Measurements from ENCODE around the gene FBP1. TPM values are rescaled to one million over a fixed set of nuclear protein-coding genes. Genes with fewer than 3 reads are reported as not detected.

Gene FBP1
- total RNA-seq, 1 experiment from 2014 or later = 1.9 TPM

DNA sequence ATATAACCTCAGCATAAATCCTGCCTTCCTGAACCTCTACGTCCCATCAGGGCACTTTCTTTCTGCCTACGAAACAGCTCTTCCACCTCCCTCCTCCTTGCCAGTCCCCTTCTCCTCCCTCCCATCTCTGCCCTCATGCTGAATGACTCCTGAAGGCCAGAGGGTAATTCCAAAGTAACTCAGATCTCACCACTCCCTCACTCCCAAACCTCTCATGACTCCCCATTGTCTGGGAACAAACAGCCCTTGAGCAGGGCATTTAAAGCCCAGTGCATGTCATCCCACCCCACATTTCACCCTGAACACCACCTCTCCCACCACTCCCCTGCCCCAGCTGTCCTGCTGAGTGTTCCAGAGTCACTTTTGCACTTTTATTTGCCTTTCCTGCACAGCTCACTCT is 8.9 kb upstream of the FBP1 start:
- no peak overlapping the region for H3K18ac ChIP-seq (ENCODE audit: insufficient read length, low read depth, low read length)
- H2BK5ac ChIP-seq (ENCODE audit: insufficient read length, low read length) = no peak overlapping the region
- no peaks in the 10 kb centered on the region for H3K9me3 ChIP-seq (ENCODE audit: control insufficient read depth, low read depth, low read length)
- H3K27ac ChIP-seq (ENCODE audit: insufficient read length, low read depth, low read length) = no peak overlapping the region
- H4K20me1 ChIP-seq (ENCODE audit: control insufficient read depth, insufficient read depth, insufficient read length) = no peaks in the 10 kb centered on the region
- TF ChIP-seq, protein P1, sequence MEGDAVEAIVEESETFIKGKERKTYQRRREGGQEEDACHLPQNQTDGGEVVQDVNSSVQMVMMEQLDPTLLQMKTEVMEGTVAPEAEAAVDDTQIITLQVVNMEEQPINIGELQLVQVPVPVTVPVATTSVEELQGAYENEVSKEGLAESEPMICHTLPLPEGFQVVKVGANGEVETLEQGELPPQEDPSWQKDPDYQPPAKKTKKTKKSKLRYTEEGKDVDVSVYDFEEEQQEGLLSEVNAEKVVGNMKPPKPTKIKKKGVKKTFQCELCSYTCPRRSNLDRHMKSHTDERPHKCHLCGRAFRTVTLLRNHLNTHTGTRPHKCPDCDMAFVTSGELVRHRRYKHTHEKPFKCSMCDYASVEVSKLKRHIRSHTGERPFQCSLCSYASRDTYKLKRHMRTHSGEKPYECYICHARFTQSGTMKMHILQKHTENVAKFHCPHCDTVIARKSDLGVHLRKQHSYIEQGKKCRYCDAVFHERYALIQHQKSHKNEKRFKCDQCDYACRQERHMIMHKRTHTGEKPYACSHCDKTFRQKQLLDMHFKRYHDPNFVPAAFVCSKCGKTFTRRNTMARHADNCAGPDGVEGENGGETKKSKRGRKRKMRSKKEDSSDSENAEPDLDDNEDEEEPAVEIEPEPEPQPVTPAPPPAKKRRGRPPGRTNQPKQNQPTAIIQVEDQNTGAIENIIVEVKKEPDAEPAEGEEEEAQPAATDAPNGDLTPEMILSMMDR (conservative IDR thresholded peaks at IDR 0.05) = no peak
- no CpG with 5 or more reads among the region's 2 CpGs for WGBS (ENCODE audit: extremely low coverage, insufficient read length, low lambda C conversion rate)
- no peak overlapping the region for H2BK20ac ChIP-seq (ENCODE audit: low read depth, low read length, poor library complexity, severe bottlenecking)
- H3K56ac ChIP-seq (ENCODE audit: insufficient read length, low read depth, low read length) = no peak overlapping the region
- no peak overlapping the region for H4K8ac ChIP-seq (replicated peaks; ENCODE audit: insufficient read length, low read depth, low read length)
- H3K23me2 ChIP-seq (ENCODE audit: insufficient read length, low read depth, low read length, poor library complexity, severe bottlenecking) = no peaks in the 10 kb centered on the region
- H3K27ac Mint-ChIP-seq = no peak overlapping the region
- H2BK120ac ChIP-seq (ENCODE audit: low read depth, low read length, poor library complexity, severe bottlenecking) = no peak overlapping the region
- no peak overlapping the region for H3K4ac ChIP-seq (ENCODE audit: low read depth, low read length)
- no peak overlapping the region for H2BK15ac ChIP-seq (ENCODE audit: low read depth, low read length)
- no peak overlapping the region for H3K9ac ChIP-seq (ENCODE audit: extremely low read depth, insufficient read length, low read length)
- H4K5ac ChIP-seq (ENCODE audit: insufficient read length, low read depth, low read length) = no peak overlapping the region
- no peak overlapping the region for H2AK5ac ChIP-seq (ENCODE audit: insufficient read length, low read length)
- H3K4me2 ChIP-seq (ENCODE audit: insufficient read depth, insufficient read length, low read length) = no peak overlapping the region
- peaks cover 0 to 2% (median 0%) of the 10 kb centered on the region in 3 experiments; a peak in 2 of 7 replicates for H3K36me3 Mint-ChIP-seq (ENCODE audit: insufficient read depth in 1 of 3, low read depth in 3 of 3)
- no peak overlapping the region for H2BK12ac ChIP-seq (ENCODE audit: insufficient read length, low read depth, low read length)
- no peak overlapping the region for H3K14ac ChIP-seq (ENCODE audit: insufficient read depth, low read length)
- H3K4me1 ChIP-seq (ENCODE audit: insufficient read depth, low read length) = no peaks in the 10 kb centered on the region
- no peak overlapping the region for H2AFZ ChIP-seq (ENCODE audit: low read length)
- H3K23ac ChIP-seq (ENCODE audit: insufficient read length, low read depth, low read length) = no peak overlapping the region
- H3T11ph ChIP-seq (ENCODE audit: low read length) = no peak overlapping the region
- H3K79me2 ChIP-seq (ENCODE audit: insufficient read depth, low read length) = no peaks in the 10 kb centered on the region
- no peaks in the 10 kb centered on the region for H3K9me3 Mint-ChIP-seq
- H3K4me3 Mint-ChIP-seq = peak overlapping the region in 1 of 2 experiments; percentile 19; a peak in 1 of 5 replicates
- H3K4me1 Mint-ChIP-seq = peaks cover 2 to 13% of the 10 kb centered on the region in 2 experiments; a peak in 3 of 4 replicates
- H3K27me3 Mint-ChIP-seq (ENCODE audit: low read depth) = peaks cover 56% of the 10 kb centered on the region
- no peak for DNase-seq
- H4K91ac ChIP-seq (ENCODE audit: insufficient read length, low read depth, low read length) = no peak overlapping the region
- peaks cover under 1% of the 10 kb centered on the region; the same call in 1 of the 2 replicates for H3K27me3 ChIP-seq (ENCODE audit: insufficient read depth, low read length)
- no peaks in the 10 kb centered on the region for H3K79me1 ChIP-seq (ENCODE audit: insufficient read depth, low read depth, low read length, poor library complexity, severe bottlenecking)

Data from H9 (cell line).